ENCODE results near the gene ARRDC5. TPM values are rescaled to one million over a fixed set of nuclear protein-coding genes. Genes with fewer than 3 reads are reported as not detected.
A peak's percentile ranks its signal among the peaks of the same experiment; 100 is the strongest.

Gene ARRDC5
- total and polyA plus RNA-seq, 2 of the 13 experiments (the other 11 are each of a cell fraction or from before 2014, with no cell fraction given), result not detected

- 0 out of 2 replicates have a peak, but pooled peaks have one; percentile 34 for TF ChIP-seq ZNF142 (CRISPR knock-in tag; IDR thresholded peaks at IDR 0.05)
- no peak for TF ChIP-seq HMGXB3 (CRISPR knock-in tag; IDR thresholded peaks at IDR 0.05; ENCODE audit: borderline replicate concordance)
- no peak for TF ChIP-seq ZFP62 (CRISPR knock-in tag; IDR thresholded peaks at IDR 0.05)
- no peak for TF ChIP-seq ZBTB34 (CRISPR knock-in tag; IDR thresholded peaks at IDR 0.05)
- TF ChIP-seq CHD2 (IDR thresholded peaks at IDR 0.05; ENCODE audit: low read depth, low read length), result no peak
- TF ChIP-seq ZBTB26 (CRISPR knock-in tag; IDR thresholded peaks at IDR 0.05; ENCODE audit: borderline replicate concordance), result no peak
- TF ChIP-seq GATAD1 (CRISPR knock-in tag; IDR thresholded peaks at IDR 0.05), result no peak
- no peak for TF ChIP-seq CREM (IDR thresholded peaks at IDR 0.05)
- TF ChIP-seq CREM (CRISPR knock-in tag; IDR thresholded peaks at IDR 0.05), result no peak
- no peak for TF ChIP-seq CENPBD1 (CRISPR knock-in tag; IDR thresholded peaks at IDR 0.05; ENCODE audit: borderline replicate concordance, low read depth)
- no peak for TF ChIP-seq LCORL (IDR thresholded peaks at IDR 0.05)
- TF ChIP-seq LCORL (CRISPR knock-in tag; IDR thresholded peaks at IDR 0.05), result no peak
- no peak for TF ChIP-seq TMF1 (CRISPR knock-in tag; IDR thresholded peaks at IDR 0.05; ENCODE audit: low read depth)
- no peak for TF ChIP-seq MTA3 (CRISPR knock-in tag; IDR thresholded peaks at IDR 0.05)
These were observed 9.3 kb upstream of the ARRDC5 start (continued) for GRCh38 chr19:4911786-4912672.
